Mammary epithelial cell (primary cell): ENCODE measurements around the gene ANKRD7.

Experiments used
- CTCF ChIP-seq, 2 donors: IDR thresholded peaks in 1 of 2; conservative IDR thresholded peaks in 1 of 2; 2 replicates each; pipeline ENCODE4 v1.5.1; 2011 to 2012; ENCODE audit warnings: inconsistent platforms in 2 of 2, low read length in 2 of 2, mild to moderate bottlenecking in 2 of 2, control low read depth in 1 of 2, low read depth in 1 of 2; ENCODE audit not compliant: insufficient read depth in 1 of 2; ENCODE audit errors: extremely low read depth in 1 of 2
- EZH2 ChIP-seq: IDR thresholded peaks from 2 replicates; pipeline ENCODE4 v1.6.1; 2012; ENCODE audit warnings: low read length, inconsistent platforms, borderline replicate concordance

GRCh38 chr7:118202061-118202460, 22.4 kb upstream of the ANKRD7 start:
- TF ChIP-seq CTCF (conservative IDR thresholded peaks at IDR 0.05 in 1 of 2, IDR thresholded peaks at IDR 0.05 in 1 of 2; ENCODE audit: extremely low read depth in 1 of 2, insufficient read depth in 1 of 2, low read depth in 1 of 2, low read length in 2 of 2) = no peak
- TF ChIP-seq EZH2 = no peak
